H9 (cell line): Measurements from ENCODE around the gene DNAJC10. TPM values are rescaled to one million over a fixed set of nuclear protein-coding genes. Genes with fewer than 3 reads are reported as not detected.
A peak's percentile ranks its signal among the peaks of the same experiment; 100 is the strongest.

ENCODE experiments used
- DNase-seq: peaks from one replicate; pipeline ENCODE4 v3.0.0-alpha.2; 2017
- H2AFZ ChIP-seq: one replicate; pipeline ENCODE4 v1.6.1; 2013; ENCODE audit warnings: mild to moderate bottlenecking, low read length, control low read depth, moderate library complexity
- H2AK5ac ChIP-seq: 2 replicates; pipeline ENCODE4 v1.6.1; 2013; ENCODE audit warnings: low read length, control low read depth, mixed read lengths; ENCODE audit not compliant: insufficient read length
- H2BK120ac ChIP-seq: one replicate; pipeline ENCODE4 v1.6.1; 2013; ENCODE audit warnings: low read depth, mild to moderate bottlenecking, low read length, control low read depth, inconsistent platforms; ENCODE audit not compliant: poor library complexity, severe bottlenecking
- H2BK12ac ChIP-seq: 2 replicates; pipeline ENCODE4 v1.6.1; 2013; ENCODE audit warnings: low read length, control low read depth, mixed read lengths, low read depth; ENCODE audit not compliant: insufficient read length
- H2BK15ac ChIP-seq: 2 replicates; pipeline ENCODE4 v1.6.1; 2013; ENCODE audit warnings: low read depth, low read length, control low read depth
- H2BK20ac ChIP-seq: one replicate; pipeline ENCODE4 v1.6.1; 2013; ENCODE audit warnings: low read depth, mild to moderate bottlenecking, low read length, control low read depth, inconsistent platforms; ENCODE audit not compliant: poor library complexity, severe bottlenecking
- H2BK5ac ChIP-seq: 2 replicates; pipeline ENCODE4 v1.6.1; 2013; ENCODE audit warnings: low read length, control low read depth, mixed read lengths; ENCODE audit not compliant: insufficient read length
- H3K14ac ChIP-seq: 2 replicates; pipeline ENCODE4 v1.6.1; 2013; ENCODE audit warnings: low read length, control low read depth; ENCODE audit not compliant: insufficient read depth
- H3K18ac ChIP-seq: 2 replicates; pipeline ENCODE4 v1.6.1; 2013; ENCODE audit warnings: low read depth, mild to moderate bottlenecking, mixed read lengths, low read length, control low read depth; ENCODE audit not compliant: insufficient read length
- H3K23ac ChIP-seq: 2 replicates; pipeline ENCODE4 v1.6.1; 2013; ENCODE audit warnings: low read length, control low read depth, mixed read lengths, low read depth; ENCODE audit not compliant: insufficient read length
- H3K23me2 ChIP-seq: 2 replicates; pipeline ENCODE4 v1.6.1; 2013; ENCODE audit warnings: low read depth, mild to moderate bottlenecking, mixed read lengths, low read length, control low read depth; ENCODE audit not compliant: insufficient read length, poor library complexity, severe bottlenecking
- H3K27ac ChIP-seq: 2 replicates; pipeline ENCODE4 v1.5.1; 2013; ENCODE audit warnings: low read length, control low read depth, mixed read lengths, low read depth; ENCODE audit not compliant: insufficient read length
- H3K27me3 ChIP-seq: 2 replicates; pipeline ENCODE4 v1.6.1; 2013; ENCODE audit warnings: low read length, control low read depth, inconsistent platforms; ENCODE audit not compliant: insufficient read depth
- H3K4ac ChIP-seq: 2 replicates; pipeline ENCODE4 v1.6.1; 2013; ENCODE audit warnings: low read depth, mild to moderate bottlenecking, control low read depth, inconsistent platforms, low read length, moderate library complexity
- H3K4me1 ChIP-seq: 2 replicates; pipeline ENCODE4 v1.6.1; 2013; ENCODE audit warnings: low read length, control low read depth, inconsistent platforms; ENCODE audit not compliant: insufficient read depth
- H3K4me2 ChIP-seq: 2 replicates; pipeline ENCODE4 v1.6.1; 2013; ENCODE audit warnings: low read length, control low read depth, mixed read lengths; ENCODE audit not compliant: insufficient read length, insufficient read depth
- H3K56ac ChIP-seq: 2 replicates; pipeline ENCODE4 v1.6.1; 2013; ENCODE audit warnings: low read depth, mild to moderate bottlenecking, mixed read lengths, low read length, control low read depth; ENCODE audit not compliant: insufficient read length
- H3K79me1 ChIP-seq: 2 replicates; pipeline ENCODE4 v1.6.1; 2013; ENCODE audit warnings: low read depth, mild to moderate bottlenecking, moderate library complexity, low read length, control low read depth, inconsistent platforms; ENCODE audit not compliant: insufficient read depth, poor library complexity, severe bottlenecking
- H3K79me2 ChIP-seq: 2 replicates; pipeline ENCODE4 v1.6.1; 2013; ENCODE audit warnings: low read length, control low read depth, inconsistent platforms; ENCODE audit not compliant: insufficient read depth
- H3K9ac ChIP-seq: 2 replicates; pipeline ENCODE4 v1.6.1; 2013; ENCODE audit warnings: low read length, control low read depth, mixed read lengths; ENCODE audit not compliant: insufficient read length; ENCODE audit errors: extremely low read depth
- H3K9me3 ChIP-seq: one replicate; pipeline ENCODE4 v1.6.1; 2013; ENCODE audit warnings: low read depth, low read length, inconsistent platforms; ENCODE audit not compliant: control insufficient read depth
- H3T11ph ChIP-seq: one replicate; pipeline ENCODE4 v1.6.1; 2013; ENCODE audit warnings: mild to moderate bottlenecking, low read length, control low read depth, inconsistent platforms
- H4K20me1 ChIP-seq: one replicate; pipeline ENCODE4 v1.6.1; 2013; ENCODE audit not compliant: control insufficient read depth, insufficient read length, insufficient read depth
- H4K5ac ChIP-seq: 2 replicates; pipeline ENCODE4 v1.6.1; 2013; ENCODE audit warnings: low read depth, mild to moderate bottlenecking, mixed read lengths, low read length, control low read depth; ENCODE audit not compliant: insufficient read length
- H4K8ac ChIP-seq: replicated peaks from 2 replicates; pipeline ENCODE4 v1.6.1; 2013; ENCODE audit warnings: low read length, control low read depth, mixed read lengths, low read depth; ENCODE audit not compliant: insufficient read length
- H4K91ac ChIP-seq: 2 replicates; pipeline ENCODE4 v1.6.1; 2013; ENCODE audit warnings: low read depth, mild to moderate bottlenecking, moderate library complexity, mixed read lengths, low read length, control low read depth; ENCODE audit not compliant: insufficient read length
- H3K27ac Mint-ChIP-seq, 3 experiments: 2 replicates in 2 of 3; 3 replicates in 1 of 3; pipeline ENCODE4 v1.8.0; 2020 to 2021; ENCODE audit warnings: mixed read lengths in 3 of 3, mild to moderate bottlenecking in 1 of 3, moderate library complexity in 1 of 3
- H3K27me3 Mint-ChIP-seq: 2 replicates; pipeline ENCODE4 v1.8.0; 2021; ENCODE audit warnings: low read depth, mild to moderate bottlenecking, moderate library complexity, mixed read lengths
- H3K36me3 Mint-ChIP-seq, 3 experiments: 2 replicates in 2 of 3; 3 replicates in 1 of 3; pipeline ENCODE4 v1.8.0; 2020 to 2021; ENCODE audit warnings: low read depth in 3 of 3, mixed read lengths in 3 of 3; ENCODE audit not compliant: insufficient read depth in 1 of 3
- H3K4me1 Mint-ChIP-seq, 2 experiments: 2 replicates each; pipeline ENCODE4 v1.8.0; 2020; ENCODE audit warnings: mixed read lengths in 2 of 2
- H3K4me3 Mint-ChIP-seq, 2 experiments: 2 replicates in 1 of 2; 3 replicates in 1 of 2; pipeline ENCODE4 v1.8.0; 2020 to 2021; ENCODE audit warnings: mild to moderate bottlenecking in 2 of 2, mixed read lengths in 2 of 2, moderate library complexity in 1 of 2
- H3K9me3 Mint-ChIP-seq, 2 experiments: 2 replicates in 1 of 2; 3 replicates in 1 of 2; pipeline ENCODE4 v1.8.0; 2020; ENCODE audit warnings: mild to moderate bottlenecking in 2 of 2, mixed read lengths in 2 of 2, moderate library complexity in 1 of 2
- WGBS: extraction: QIAGEN DNeasy Blood & Tissue Kit; methylation state at CpG from one replicate; pipeline ENCODE4 v1.1.7; 2013; ENCODE audit warnings: missing lambda C conversion rate, low lambda C conversion rate, mixed read lengths; ENCODE audit not compliant: insufficient read length; ENCODE audit errors: extremely low coverage; 5-methylcytosine and 5-hydroxymethylcytosine counted together
- total RNA-seq: library from RNA; stranded (reverse); gene quantifications from 2 replicates; pipeline ENCODE4 v1.2.1, GENCODE V29; 2021
- TF ChIP-seq, protein P1 (sequence below): fragments of 200-600 bp; sonication (generic); conservative IDR thresholded peaks from 3 replicates; pipeline ENCODE4 v1.8.0; 2021; ENCODE audit warnings: antibody characterized with exemption, mild to moderate bottlenecking

The DNAJC10 gene
- total RNA-seq, 1 experiment from 2014 or later, result 129 TPM

DNA sequence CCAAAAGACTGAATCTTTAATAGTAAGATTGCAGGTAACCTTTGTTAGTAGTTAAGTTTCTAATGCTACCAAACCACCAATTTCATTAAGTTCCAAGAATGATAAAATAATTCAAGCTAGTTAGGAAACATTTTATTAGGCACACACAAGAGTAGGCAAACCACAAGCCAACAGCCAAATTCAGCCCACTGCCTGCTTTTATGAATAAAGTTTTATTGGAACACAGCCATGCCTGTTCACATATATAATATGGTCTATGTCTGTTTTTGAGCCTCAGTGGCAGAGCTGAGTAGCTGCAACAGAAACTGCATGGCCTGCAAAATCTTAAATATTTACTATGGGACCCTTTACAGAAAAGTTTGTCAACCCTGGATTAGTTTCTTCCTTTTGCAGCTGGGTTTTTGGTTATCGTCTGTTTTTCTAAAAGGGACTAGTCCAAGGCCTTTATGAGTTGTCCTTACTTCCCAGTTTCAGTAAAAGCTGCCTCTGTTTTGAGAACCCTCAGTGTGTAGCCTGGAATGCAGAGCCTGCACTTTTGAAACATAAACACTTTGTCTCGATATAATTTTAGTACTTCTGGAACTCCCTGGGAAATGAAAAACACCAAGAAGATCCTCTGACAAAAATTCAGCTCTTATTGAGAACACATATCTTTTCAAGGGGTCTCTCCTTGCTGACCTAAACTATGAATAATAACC is 111.3 kb downstream of the DNAJC10 start:
- H3K4me2 ChIP-seq, result no peak overlapping the region
- no peak overlapping the region for H2BK120ac ChIP-seq
- H3K4ac ChIP-seq, result no peak overlapping the region
- Mint-ChIP-seq H3K9me3 (no peaks in the 10 kb centered on the region), H3K4me3 (no peak overlapping the region), H3K27me3 (no peaks in the 10 kb centered on the region), H3K27ac (peak overlapping the region in 1 of 3 experiments; percentile 86; a peak in 2 of 7 replicates), H3K36me3 (no peaks in the 10 kb centered on the region), H3K4me1 (peaks cover 22 to 29% of the 10 kb centered on the region in 2 experiments)
- no CpG with 5 or more reads among the region's 2 CpGs for WGBS
- no peak overlapping the region for H3K18ac ChIP-seq
- H3K79me1 ChIP-seq, result no peaks in the 10 kb centered on the region
- no peaks in the 10 kb centered on the region for H3K23me2 ChIP-seq
- no peak overlapping the region for H4K8ac ChIP-seq
- no peak overlapping the region for H3K9ac ChIP-seq
- H2BK15ac ChIP-seq, result no peak overlapping the region
- no peak overlapping the region for H3K23ac ChIP-seq
- no peaks in the 10 kb centered on the region for H4K20me1 ChIP-seq
- no peak overlapping the region for H2BK12ac ChIP-seq
- H2BK20ac ChIP-seq, result no peak overlapping the region
- H4K91ac ChIP-seq, result no peak overlapping the region
- H3K9me3 ChIP-seq, result no peaks in the 10 kb centered on the region
- no peaks in the 10 kb centered on the region for H3K4me1 ChIP-seq
- no peak overlapping the region for H2AFZ ChIP-seq
- no peak overlapping the region for H2AK5ac ChIP-seq
- H4K5ac ChIP-seq, result no peak overlapping the region
- H3K27ac ChIP-seq, result no peak overlapping the region
- H3T11ph ChIP-seq, result no peak overlapping the region
- TF ChIP-seq, protein P1, sequence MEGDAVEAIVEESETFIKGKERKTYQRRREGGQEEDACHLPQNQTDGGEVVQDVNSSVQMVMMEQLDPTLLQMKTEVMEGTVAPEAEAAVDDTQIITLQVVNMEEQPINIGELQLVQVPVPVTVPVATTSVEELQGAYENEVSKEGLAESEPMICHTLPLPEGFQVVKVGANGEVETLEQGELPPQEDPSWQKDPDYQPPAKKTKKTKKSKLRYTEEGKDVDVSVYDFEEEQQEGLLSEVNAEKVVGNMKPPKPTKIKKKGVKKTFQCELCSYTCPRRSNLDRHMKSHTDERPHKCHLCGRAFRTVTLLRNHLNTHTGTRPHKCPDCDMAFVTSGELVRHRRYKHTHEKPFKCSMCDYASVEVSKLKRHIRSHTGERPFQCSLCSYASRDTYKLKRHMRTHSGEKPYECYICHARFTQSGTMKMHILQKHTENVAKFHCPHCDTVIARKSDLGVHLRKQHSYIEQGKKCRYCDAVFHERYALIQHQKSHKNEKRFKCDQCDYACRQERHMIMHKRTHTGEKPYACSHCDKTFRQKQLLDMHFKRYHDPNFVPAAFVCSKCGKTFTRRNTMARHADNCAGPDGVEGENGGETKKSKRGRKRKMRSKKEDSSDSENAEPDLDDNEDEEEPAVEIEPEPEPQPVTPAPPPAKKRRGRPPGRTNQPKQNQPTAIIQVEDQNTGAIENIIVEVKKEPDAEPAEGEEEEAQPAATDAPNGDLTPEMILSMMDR, result no peak
- no peak overlapping the region for H2BK5ac ChIP-seq
- H3K14ac ChIP-seq, result no peak overlapping the region
- H3K79me2 ChIP-seq, result no peaks in the 10 kb centered on the region
- no peak for DNase-seq
- H3K27me3 ChIP-seq, result no peaks in the 10 kb centered on the region
- no peak overlapping the region for H3K56ac ChIP-seq
